ENCODE measurements around the gene MYLK4.

The MYLK4 gene

DNA sequence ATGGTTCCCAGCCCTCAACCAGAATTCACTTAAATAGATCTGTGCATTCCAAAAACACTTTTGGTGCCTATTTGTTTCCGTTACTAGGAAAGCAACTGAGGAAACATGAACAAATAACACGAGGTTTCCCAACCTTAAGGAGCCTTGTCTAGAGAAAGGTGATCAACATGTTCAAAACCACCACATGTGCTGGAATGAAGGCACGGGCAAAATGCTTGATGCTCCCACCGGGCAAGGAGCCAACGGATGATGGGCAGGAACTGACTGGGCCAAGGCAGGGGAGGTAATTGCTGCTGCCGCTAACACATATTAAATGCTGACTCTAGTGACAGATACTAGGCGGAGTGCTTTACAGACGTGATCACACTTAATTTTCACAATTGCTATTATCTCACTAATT, 2.5 kb downstream of the MYLK4 start:
- Histone ChIP-seq H3K9me2 (replicated peaks; ENCODE audit: control insufficient read depth, low read length) (no peaks in the 10 kb centered on the region), H3K4me1 (ENCODE audit: control insufficient read depth, low read length) (no peaks in the 10 kb centered on the region), H4K20me1 (ENCODE audit: control insufficient read depth, insufficient read depth, low read depth, low read length) (no peaks in the 10 kb centered on the region), H3F3A (ENCODE audit: control insufficient read depth, insufficient read depth) (no peaks in the 10 kb centered on the region), H3K4me3 (ENCODE audit: low read length) (no peak overlapping the region), H3K4me2 (ENCODE audit: low read length) (no peak overlapping the region), H3K27ac (ENCODE audit: low read depth, low read length) (no peak overlapping the region), H3K27me3 (ENCODE audit: control insufficient read depth, low read length) (peaks cover 17% of the 10 kb centered on the region; the same call in 1 of the 2 replicates), H3K79me2 (ENCODE audit: control insufficient read depth, low read length) (no peaks in the 10 kb centered on the region), H3K9me3 (ENCODE audit: control insufficient read depth, insufficient read depth, low read length) (no peaks in the 10 kb centered on the region), H3K36me3 (ENCODE audit: control insufficient read depth, low read length) (no peaks in the 10 kb centered on the region)
- TF ChIP-seq EZH2phosphoT487 (IDR thresholded peaks at IDR 0.05; ENCODE audit: borderline replicate concordance, low read length), result no peak
- no peak for TF ChIP-seq CTCF (IDR thresholded peaks at IDR 0.05; ENCODE audit: low read depth, low read length, poor library complexity, severe bottlenecking)

DNA sequence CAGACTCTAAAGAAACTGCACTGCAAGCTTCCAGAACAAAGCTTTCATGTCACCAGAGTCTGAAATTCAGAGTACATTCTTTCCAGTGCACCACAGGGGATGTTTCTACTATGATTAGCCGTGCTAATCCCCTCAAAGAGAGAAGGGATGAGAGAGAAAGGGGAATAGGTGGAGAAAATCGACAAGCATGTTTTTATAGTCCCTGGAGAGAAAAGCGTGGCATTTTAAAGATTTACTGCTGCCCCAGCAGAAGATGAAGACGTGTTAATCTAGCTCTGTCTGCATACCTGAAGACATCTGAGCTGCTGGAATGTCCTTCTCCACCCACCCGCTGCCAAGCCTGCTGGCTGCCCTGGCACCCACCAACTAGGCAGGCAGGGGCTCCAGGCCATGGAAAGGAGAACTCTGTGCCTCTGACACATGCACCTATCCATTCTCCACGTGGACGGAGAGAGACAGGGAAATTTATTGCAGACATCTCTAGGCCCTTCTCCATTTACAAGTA, 4.1 kb downstream of the MYLK4 start:
- Histone ChIP-seq H3K4me1 (ENCODE audit: control insufficient read depth, low read length) (no peaks in the 10 kb centered on the region), H3K4me3 (ENCODE audit: low read length) (no peak overlapping the region), H3F3A (ENCODE audit: control insufficient read depth, insufficient read depth) (no peaks in the 10 kb centered on the region), H3K27ac (ENCODE audit: low read depth, low read length) (no peak overlapping the region), H3K4me2 (ENCODE audit: low read length) (no peak overlapping the region), H3K9me2 (replicated peaks; ENCODE audit: control insufficient read depth, low read length) (no peaks in the 10 kb centered on the region), H3K79me2 (ENCODE audit: control insufficient read depth, low read length) (no peaks in the 10 kb centered on the region), H3K36me3 (ENCODE audit: control insufficient read depth, low read length) (no peaks in the 10 kb centered on the region), H3K9me3 (ENCODE audit: control insufficient read depth, insufficient read depth, low read length) (no peaks in the 10 kb centered on the region), H3K27me3 (ENCODE audit: control insufficient read depth, low read length) (peaks cover 14% of the 10 kb centered on the region; the same call in 1 of the 2 replicates), H4K20me1 (ENCODE audit: control insufficient read depth, insufficient read depth, low read depth, low read length) (no peaks in the 10 kb centered on the region)
- TF ChIP-seq CTCF (IDR thresholded peaks at IDR 0.05; ENCODE audit: low read depth, low read length, poor library complexity, severe bottlenecking) (no peak), EZH2phosphoT487 (IDR thresholded peaks at IDR 0.05; ENCODE audit: borderline replicate concordance, low read length) (no peak)

GRCh38 chr6:2745246-2745645, 5.5 kb downstream of the MYLK4 start:
- Histone ChIP-seq H4K20me1 (ENCODE audit: control insufficient read depth, insufficient read depth, low read depth, low read length) (no peaks in the 10 kb centered on the region), H3K9me2 (replicated peaks; ENCODE audit: control insufficient read depth, low read length) (no peaks in the 10 kb centered on the region), H3K27me3 (ENCODE audit: control insufficient read depth, low read length) (peaks cover 4% of the 10 kb centered on the region; the same call in 1 of the 2 replicates), H3K27ac (ENCODE audit: low read depth, low read length) (no peak overlapping the region), H3F3A (ENCODE audit: control insufficient read depth, insufficient read depth) (no peaks in the 10 kb centered on the region), H3K4me3 (ENCODE audit: low read length) (no peak overlapping the region), H3K4me2 (ENCODE audit: low read length) (no peak overlapping the region), H3K36me3 (ENCODE audit: control insufficient read depth, low read length) (no peaks in the 10 kb centered on the region), H3K4me1 (ENCODE audit: control insufficient read depth, low read length) (no peaks in the 10 kb centered on the region), H3K79me2 (ENCODE audit: control insufficient read depth, low read length) (no peaks in the 10 kb centered on the region), H3K9me3 (ENCODE audit: control insufficient read depth, insufficient read depth, low read length) (no peaks in the 10 kb centered on the region)
- TF ChIP-seq CTCF (IDR thresholded peaks at IDR 0.05; ENCODE audit: low read depth, low read length, poor library complexity, severe bottlenecking), result no peak
- TF ChIP-seq EZH2phosphoT487 (IDR thresholded peaks at IDR 0.05; ENCODE audit: borderline replicate concordance, low read length), result no peak
